ENCODE results near the gene CLBA1.

The CLBA1 gene

GRCh38 chr14:104980611-104981531 lies 4.7 kb upstream of the CLBA1 start:
- Histone ChIP-seq H3K27ac (ENCODE audit: low read length) (no peak overlapping the region), H3K9ac (ENCODE audit: low read depth, low read length) (no peak overlapping the region), H3K36me3 (ENCODE audit: insufficient read depth, low read depth, low read length) (no peaks in the 10 kb centered on the region), H3K9me3 (ENCODE audit: insufficient read depth, low read depth, low read length) (no peaks in the 10 kb centered on the region), H3K27me3 (ENCODE audit: insufficient read depth, low read length) (peaks cover 43% of the 10 kb centered on the region), H3K4me1 (ENCODE audit: insufficient read depth, low read length) (no peaks in the 10 kb centered on the region), H3K4me3 (ENCODE audit: low read length) (no peak overlapping the region)

DNA sequence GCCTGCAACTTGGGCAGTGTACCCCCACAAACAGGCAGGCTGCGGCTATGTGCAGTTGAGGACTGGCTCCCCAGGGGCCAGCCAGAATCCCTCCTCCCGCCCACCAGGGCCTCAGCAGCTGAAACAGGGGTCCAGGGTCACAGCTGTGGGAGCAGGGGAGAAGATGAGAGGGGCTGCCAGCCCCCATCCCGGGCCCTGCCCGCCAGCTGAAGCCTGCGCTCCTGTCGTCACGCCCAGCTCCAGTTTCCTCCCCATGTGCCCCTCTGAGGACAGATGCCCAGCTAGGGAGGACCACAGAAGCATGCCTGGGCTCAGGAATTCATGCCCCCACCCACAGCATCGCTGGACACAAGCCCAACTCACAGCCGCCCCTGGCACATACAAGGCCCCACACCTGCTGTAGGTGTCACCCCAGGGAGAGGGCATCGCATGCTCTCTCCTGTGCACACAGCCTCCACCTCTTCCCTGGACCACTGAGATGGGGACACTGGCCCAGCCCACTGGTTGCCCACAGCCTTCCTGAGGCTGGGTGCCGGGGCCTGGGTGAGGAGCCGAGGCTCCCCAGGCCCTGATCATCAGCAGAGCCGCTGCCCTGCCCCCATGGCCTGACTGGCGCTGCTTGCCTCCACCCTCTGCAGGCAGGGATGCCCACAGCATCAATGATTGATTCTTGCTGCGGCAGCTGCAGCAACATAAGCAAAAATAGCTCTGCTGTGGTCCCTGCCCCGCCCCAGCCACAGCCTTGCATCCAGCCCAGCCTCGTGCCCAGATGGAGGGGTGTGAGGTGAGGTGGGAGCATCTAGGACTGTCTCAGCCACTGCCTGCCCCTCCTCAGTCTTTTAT lies 3.7 kb upstream of the CLBA1 start:
- H3K36me3 ChIP-seq (ENCODE audit: insufficient read depth, low read depth, low read length), result no peaks in the 10 kb centered on the region
- no peak overlapping the region for H3K4me3 ChIP-seq (ENCODE audit: low read length)
- no peak overlapping the region for H3K27ac ChIP-seq (ENCODE audit: low read length)
- peaks cover 42% of the 10 kb centered on the region for H3K27me3 ChIP-seq (ENCODE audit: insufficient read depth, low read length)
- H3K9me3 ChIP-seq (ENCODE audit: insufficient read depth, low read depth, low read length), result no peaks in the 10 kb centered on the region
- H3K4me1 ChIP-seq (ENCODE audit: insufficient read depth, low read length), result no peaks in the 10 kb centered on the region
- no peak overlapping the region for H3K9ac ChIP-seq (ENCODE audit: low read depth, low read length)

GRCh38 chr14:104982548-104983230 lies 2.9 kb upstream of the CLBA1 start:
- Histone ChIP-seq H3K4me3 (ENCODE audit: low read length) (no peak overlapping the region), H3K9ac (ENCODE audit: low read depth, low read length) (no peak overlapping the region), H3K4me1 (ENCODE audit: insufficient read depth, low read length) (no peaks in the 10 kb centered on the region), H3K36me3 (ENCODE audit: insufficient read depth, low read depth, low read length) (no peaks in the 10 kb centered on the region), H3K27me3 (ENCODE audit: insufficient read depth, low read length) (peaks cover 34% of the 10 kb centered on the region), H3K27ac (ENCODE audit: low read length) (no peak overlapping the region), H3K9me3 (ENCODE audit: insufficient read depth, low read depth, low read length) (no peaks in the 10 kb centered on the region)

- Histone ChIP-seq H3K27ac (ENCODE audit: low read length) (no peak overlapping the region), H3K4me1 (ENCODE audit: insufficient read depth, low read length) (no peaks in the 10 kb centered on the region), H3K27me3 (ENCODE audit: insufficient read depth, low read length) (peaks cover 31% of the 10 kb centered on the region), H3K4me3 (ENCODE audit: low read length) (no peak overlapping the region), H3K36me3 (ENCODE audit: insufficient read depth, low read depth, low read length) (no peaks in the 10 kb centered on the region), H3K9ac (ENCODE audit: low read depth, low read length) (no peak overlapping the region), H3K9me3 (ENCODE audit: insufficient read depth, low read depth, low read length) (no peaks in the 10 kb centered on the region)
These were observed 2.3 kb upstream of the CLBA1 start for GRCh38 chr14:104983231-104983721.

DNA sequence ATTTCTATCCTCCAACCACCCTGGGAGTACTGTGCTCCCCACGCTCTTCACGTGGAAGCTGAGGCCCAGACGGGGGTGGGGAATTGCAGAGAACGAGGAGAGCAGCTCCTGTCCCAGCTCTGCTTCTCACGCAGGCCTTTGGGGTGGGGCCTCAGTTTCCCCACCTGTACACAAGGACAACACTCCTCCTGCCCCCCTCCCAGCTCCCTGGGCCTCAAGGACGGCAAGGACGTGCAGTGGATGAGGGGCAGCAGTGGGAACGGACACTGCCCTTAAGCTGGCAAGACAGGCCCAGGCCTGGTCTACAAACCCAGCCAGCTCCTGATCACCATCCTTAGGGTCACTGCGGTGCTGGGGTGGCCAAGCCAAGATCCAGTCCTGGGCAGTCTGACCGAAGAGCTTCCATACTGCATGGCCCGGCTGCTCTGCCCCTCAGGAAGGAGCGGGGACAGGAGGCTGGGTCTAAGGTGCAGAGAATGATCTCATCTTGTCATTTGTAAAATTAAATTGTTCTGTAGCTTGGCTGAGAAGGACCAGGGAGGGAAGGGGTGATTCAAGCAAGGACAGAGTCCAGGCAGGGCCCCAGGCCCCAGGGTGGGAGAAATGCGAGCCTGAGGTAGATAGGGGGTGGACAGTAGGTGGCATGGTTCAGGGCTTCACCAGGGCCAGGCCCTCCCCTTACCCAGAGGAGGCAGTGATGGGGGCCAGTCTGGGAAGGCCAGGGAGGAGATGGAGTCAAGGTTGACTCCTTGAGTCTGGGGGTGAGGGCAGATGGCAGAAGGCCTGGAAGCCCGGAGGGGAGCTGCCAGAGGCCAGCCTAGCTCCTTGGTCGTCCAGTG lies 1.3 kb upstream of the CLBA1 start:
- Histone ChIP-seq H3K27me3 (ENCODE audit: insufficient read depth, low read length) (peaks cover 22% of the 10 kb centered on the region), H3K9ac (ENCODE audit: low read depth, low read length) (no peak overlapping the region), H3K27ac (ENCODE audit: low read length) (no peak overlapping the region), H3K9me3 (ENCODE audit: insufficient read depth, low read depth, low read length) (no peaks in the 10 kb centered on the region), H3K4me3 (ENCODE audit: low read length) (no peak overlapping the region), H3K4me1 (ENCODE audit: insufficient read depth, low read length) (no peaks in the 10 kb centered on the region), H3K36me3 (ENCODE audit: insufficient read depth, low read depth, low read length) (no peaks in the 10 kb centered on the region)

DNA sequence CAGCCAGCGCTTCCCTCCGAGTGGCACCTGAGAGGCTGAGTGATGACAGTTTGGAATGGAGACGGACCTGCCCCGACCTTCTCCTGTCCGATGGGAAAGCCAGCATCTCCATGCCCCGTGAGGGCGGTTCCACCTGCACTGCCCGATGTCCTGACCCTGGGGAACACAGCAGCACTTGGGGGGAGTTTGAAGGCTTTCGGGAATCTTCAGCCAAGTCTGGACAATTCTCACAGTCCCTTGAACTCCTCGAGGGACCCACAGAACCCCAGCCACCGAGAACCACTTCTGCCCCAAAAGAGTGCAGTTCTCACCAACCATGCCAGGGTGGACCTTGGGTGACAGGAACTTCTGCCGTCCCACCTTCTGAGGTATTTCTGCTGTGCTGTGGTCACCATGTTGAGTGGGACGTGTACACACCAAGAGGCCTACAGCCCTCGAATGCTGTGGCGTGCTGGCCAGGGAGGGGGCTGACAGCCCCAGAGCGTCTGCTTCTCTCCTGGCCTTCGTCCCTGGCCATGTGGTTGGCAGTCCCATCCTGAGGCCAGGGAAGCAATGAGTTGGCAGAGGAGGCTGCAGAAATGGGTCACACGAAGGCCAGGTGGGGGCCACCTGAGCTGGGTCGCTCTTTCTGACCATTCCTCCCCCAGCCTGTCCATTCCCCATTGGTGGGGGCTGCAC lies 1.0 kb downstream of the CLBA1 start:
- Histone ChIP-seq H3K9ac (ENCODE audit: low read depth, low read length) (no peak overlapping the region), H3K4me3 (ENCODE audit: low read length) (no peak overlapping the region; the same call in 1 of the 2 replicates), H3K4me1 (ENCODE audit: insufficient read depth, low read length) (no peaks in the 10 kb centered on the region)

DNA sequence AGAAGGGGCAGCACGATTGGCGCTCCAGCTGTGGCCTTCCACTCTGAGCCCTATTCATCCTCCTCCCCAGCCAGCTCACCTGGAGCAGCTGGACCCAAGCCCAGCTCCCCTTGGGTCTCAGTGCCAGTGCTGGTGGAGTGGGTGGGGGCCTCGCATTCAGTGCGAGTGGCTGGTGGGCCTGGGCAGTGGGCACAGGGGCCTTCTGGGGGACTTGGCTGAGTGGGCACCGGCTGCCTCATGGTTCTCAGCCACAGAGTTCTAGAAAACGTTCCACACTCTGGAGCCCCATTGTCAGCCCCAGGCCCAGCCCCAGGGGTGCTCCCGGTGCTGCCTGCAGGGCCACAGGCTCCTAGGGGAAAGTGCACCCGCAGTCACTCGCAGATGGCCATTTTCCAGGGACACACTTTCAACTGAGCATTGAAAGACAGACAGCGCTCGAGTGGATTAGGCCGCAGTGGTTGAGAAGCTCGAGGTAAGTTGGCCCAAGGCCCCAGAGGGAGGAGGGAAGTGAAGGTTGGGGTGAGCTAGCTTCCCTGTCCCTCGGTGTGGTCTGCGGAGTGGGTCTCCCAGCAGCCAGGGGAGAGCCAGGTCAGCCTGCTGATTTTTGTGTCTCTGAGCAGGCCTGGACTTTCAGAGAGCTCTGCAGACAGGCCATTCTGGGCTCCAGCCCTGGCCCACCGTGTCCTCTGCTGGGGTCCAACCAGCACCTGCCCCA lies 3.8 kb downstream of the CLBA1 start:
- Histone ChIP-seq H3K4me1 (ENCODE audit: insufficient read depth, low read length) (no peaks in the 10 kb centered on the region), H3K36me3 (ENCODE audit: insufficient read depth, low read depth, low read length) (no peaks in the 10 kb centered on the region), H3K9me3 (ENCODE audit: insufficient read depth, low read depth, low read length) (no peaks in the 10 kb centered on the region), H3K9ac (ENCODE audit: low read depth, low read length) (no peak overlapping the region), H3K27me3 (ENCODE audit: insufficient read depth, low read length) (peaks cover 7% of the 10 kb centered on the region; the same call in 1 of the 2 replicates), H3K27ac (ENCODE audit: low read length) (no peak overlapping the region), H3K4me3 (ENCODE audit: low read length) (no peak overlapping the region)

More for the DNA sequence above, 1.0 kb downstream of the CLBA1 start:
- Histone ChIP-seq H3K27me3 (ENCODE audit: insufficient read depth, low read length) (peaks cover 7% of the 10 kb centered on the region; the same call in 1 of the 2 replicates), H3K27ac (ENCODE audit: low read length) (no peak overlapping the region), H3K36me3 (ENCODE audit: insufficient read depth, low read depth, low read length) (no peaks in the 10 kb centered on the region), H3K9me3 (ENCODE audit: insufficient read depth, low read depth, low read length) (no peaks in the 10 kb centered on the region)

DNA sequence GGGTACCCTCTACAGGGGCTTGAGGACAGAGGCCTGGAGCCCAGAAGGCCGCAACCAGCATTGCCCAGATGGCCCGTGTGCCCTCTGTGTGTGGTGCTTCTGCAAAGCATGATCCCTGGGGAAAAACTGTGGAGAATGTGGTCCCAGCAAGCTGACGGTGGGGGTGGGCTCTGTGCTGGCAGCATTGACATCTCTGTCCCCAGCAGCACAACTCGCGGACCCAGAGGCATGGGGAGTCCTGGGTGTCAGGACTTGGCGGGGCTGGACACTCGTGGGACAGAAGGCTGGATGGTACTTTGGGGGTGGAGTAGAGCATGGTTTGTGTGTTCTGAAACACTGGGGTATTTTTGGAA lies 4.3 kb downstream of the CLBA1 start:
- no peaks in the 10 kb centered on the region for H3K36me3 ChIP-seq (ENCODE audit: insufficient read depth, low read depth, low read length)
- H3K9ac ChIP-seq (ENCODE audit: low read depth, low read length), result no peak overlapping the region
- no peak overlapping the region for H3K27ac ChIP-seq (ENCODE audit: low read length)
- H3K4me1 ChIP-seq (ENCODE audit: insufficient read depth, low read length), result no peaks in the 10 kb centered on the region
- H3K27me3 ChIP-seq (ENCODE audit: insufficient read depth, low read length), result peaks cover 7% of the 10 kb centered on the region; the same call in 1 of the 2 replicates
- no peak overlapping the region for H3K4me3 ChIP-seq (ENCODE audit: low read length)
- H3K9me3 ChIP-seq (ENCODE audit: insufficient read depth, low read depth, low read length), result no peaks in the 10 kb centered on the region

DNA sequence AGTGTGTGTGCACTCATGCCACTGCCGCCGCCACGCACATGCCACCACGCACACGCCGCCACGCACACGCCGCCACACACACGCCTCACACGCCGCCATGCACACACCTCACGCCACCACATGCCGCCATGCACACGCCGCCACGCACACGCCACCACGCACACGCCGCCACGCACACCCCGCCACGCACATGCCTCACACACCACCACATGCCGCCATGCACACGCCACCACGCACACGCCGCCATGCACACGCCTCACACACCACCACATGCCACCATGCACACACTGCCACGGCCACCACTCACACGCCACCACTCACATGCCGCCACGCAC lies 6.3 kb downstream of the CLBA1 start:
- Histone ChIP-seq H3K36me3 (ENCODE audit: insufficient read depth, low read depth, low read length) (no peaks in the 10 kb centered on the region), H3K9ac (ENCODE audit: low read depth, low read length) (no peak overlapping the region), H3K9me3 (ENCODE audit: insufficient read depth, low read depth, low read length) (no peaks in the 10 kb centered on the region), H3K27ac (ENCODE audit: low read length) (no peak overlapping the region), H3K27me3 (ENCODE audit: insufficient read depth, low read length) (no peaks in the 10 kb centered on the region), H3K4me3 (ENCODE audit: low read length) (no peak overlapping the region), H3K4me1 (ENCODE audit: insufficient read depth, low read length) (no peaks in the 10 kb centered on the region)

DNA sequence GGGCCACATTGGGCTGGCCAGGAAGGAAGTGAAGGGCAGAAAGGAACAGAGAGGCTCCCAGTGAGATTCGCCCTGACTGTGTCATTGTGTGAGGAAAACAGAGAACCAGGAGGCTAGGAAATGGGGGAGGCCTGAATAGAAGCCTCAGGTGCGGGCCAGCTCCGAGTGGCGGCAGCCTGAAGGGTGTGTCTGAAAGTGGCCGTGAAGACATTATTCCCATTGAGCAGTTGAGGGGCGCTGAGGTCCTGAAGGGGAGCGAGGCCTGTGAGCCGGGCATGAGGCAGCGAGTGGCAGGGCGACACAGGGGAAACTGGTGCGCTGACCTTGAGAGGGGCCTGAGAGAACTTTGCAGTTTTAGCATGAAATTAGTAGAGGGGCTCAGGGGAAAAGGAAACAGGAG lies 6.9 kb downstream of the CLBA1 start:
- no peak overlapping the region for H3K27ac ChIP-seq (ENCODE audit: low read length)
- H3K9me3 ChIP-seq (ENCODE audit: insufficient read depth, low read depth, low read length), result no peaks in the 10 kb centered on the region
- no peaks in the 10 kb centered on the region for H3K36me3 ChIP-seq (ENCODE audit: insufficient read depth, low read depth, low read length)
- no peak overlapping the region for H3K9ac ChIP-seq (ENCODE audit: low read depth, low read length)
- no peak overlapping the region for H3K4me3 ChIP-seq (ENCODE audit: low read length)
- no peaks in the 10 kb centered on the region for H3K27me3 ChIP-seq (ENCODE audit: insufficient read depth, low read length)
- no peaks in the 10 kb centered on the region for H3K4me1 ChIP-seq (ENCODE audit: insufficient read depth, low read length)

Data from iPS-20b (cell line).